Activated T-cell treated with anti-CD3 and anti-CD28 coated beads, Interleukin-2, amount 50 U/mL, for 4 hours (primary cell): ENCODE data around the gene TUBGCP3. TPM values are rescaled to one million over a fixed set of nuclear protein-coding genes. Genes with fewer than 3 reads are reported as not detected.

Experiments
- ATAC-seq, 2 donors: fragments of 200-7000 bp; cut with Tn5 transposase; one replicate each; pipeline ENCODE4 v1.10.0; 2021
- DNase-seq: peaks from one replicate; pipeline ENCODE4 v3.0.0-alpha.2; 2020
- H3K27me3 Mint-ChIP-seq: one replicate; pipeline ENCODE4 v1.8.0; 2021; ENCODE audit warnings: low read depth, mixed read lengths
- H3K36me3 Mint-ChIP-seq: one replicate; pipeline ENCODE4 v1.8.0; 2022; ENCODE audit warnings: mixed read lengths; ENCODE audit not compliant: insufficient read depth
- H3K4me1 Mint-ChIP-seq: one replicate; pipeline ENCODE4 v1.8.0; 2021; ENCODE audit warnings: low read depth, mixed read lengths
- H3K4me3 Mint-ChIP-seq: one replicate; pipeline ENCODE4 v1.8.0; 2021; ENCODE audit warnings: mild to moderate bottlenecking, moderate library complexity, mixed read lengths
- H3K9me3 Mint-ChIP-seq: one replicate; pipeline ENCODE4 v1.8.0; 2021; ENCODE audit warnings: mixed read lengths
- total RNA-seq, 3 donors: library from RNA; stranded (reverse); gene quantifications; one replicate each; pipeline ENCODE4 v1.2.1, GENCODE V29; 2021

Gene TUBGCP3
- total RNA-seq, 3 donors from 2014 or later = 51.8 to 54.6 (median 52.5) TPM

GRCh38 chr13:112623051-112623711, 35.2 kb upstream of the TUBGCP3 start:
- no peaks in the 10 kb centered on the region for H3K4me1 Mint-ChIP-seq
- no peaks in the 10 kb centered on the region for H3K9me3 Mint-ChIP-seq
- H3K4me3 Mint-ChIP-seq = no peak overlapping the region

GRCh38 chr13:112622375-112622774, 34.4 kb upstream of the TUBGCP3 start:
- H3K36me3 Mint-ChIP-seq = no peaks in the 10 kb centered on the region
- ATAC-seq = no peak
- no peak overlapping the region for H3K4me3 Mint-ChIP-seq
- H3K9me3 Mint-ChIP-seq = no peaks in the 10 kb centered on the region
- H3K4me1 Mint-ChIP-seq = no peaks in the 10 kb centered on the region
- H3K27me3 Mint-ChIP-seq = peaks cover 18% of the 10 kb centered on the region
- no peak for DNase-seq

More at GRCh38 chr13:112623051-112623711, 35.2 kb upstream of the TUBGCP3 start:
- DNase-seq (no peak), ATAC-seq (no peak)
- peaks cover 18% of the 10 kb centered on the region for H3K27me3 Mint-ChIP-seq
- H3K36me3 Mint-ChIP-seq = no peaks in the 10 kb centered on the region

DNA sequence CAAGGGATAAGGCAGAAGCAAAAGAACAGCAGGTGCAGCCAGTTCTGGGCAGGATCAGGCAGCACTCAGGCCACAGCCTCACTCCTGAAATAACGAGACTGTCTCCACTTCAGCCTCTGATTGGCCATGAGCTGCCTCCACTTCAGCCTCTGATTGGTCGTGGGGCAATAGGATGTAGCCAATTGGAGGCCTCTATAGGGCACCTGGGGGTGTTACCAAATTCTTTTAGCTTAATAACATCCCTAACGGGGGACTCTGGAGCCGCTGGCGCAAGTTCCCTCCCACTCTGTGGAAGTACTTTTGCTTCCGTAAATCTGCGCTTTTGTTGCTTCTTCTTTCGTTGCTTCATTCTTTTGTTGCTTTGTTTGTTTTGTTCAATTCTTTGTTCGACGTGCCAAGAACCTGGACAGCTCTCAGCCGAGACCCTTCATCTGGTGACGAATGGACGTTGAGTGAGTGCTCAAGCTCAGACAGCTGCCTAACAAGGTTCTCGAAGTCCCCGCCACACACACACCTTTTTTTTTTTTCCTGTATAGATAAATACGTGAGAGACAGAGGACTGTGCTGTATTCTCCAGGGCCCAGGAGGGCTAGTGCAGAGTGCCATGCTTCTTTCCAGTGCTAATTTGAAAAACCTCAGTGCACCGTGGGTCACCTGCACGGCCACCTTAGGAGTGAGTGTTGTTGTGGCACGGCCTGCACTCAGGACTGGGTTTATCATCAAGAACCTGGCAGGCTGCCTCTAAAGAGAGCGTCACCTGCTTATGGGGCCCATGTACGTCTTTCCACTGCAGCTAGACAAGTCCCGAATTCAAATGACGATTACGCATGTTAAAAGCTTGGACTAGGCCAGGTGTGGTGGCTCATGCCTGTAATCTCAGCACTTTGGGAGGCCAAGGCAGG, 32.0 kb upstream of the TUBGCP3 start:
- ATAC-seq (peak in 1 of 2 donors; percentile 66), DNase-seq (no peak)
- no peak overlapping the region for H3K4me3 Mint-ChIP-seq
- H3K4me1 Mint-ChIP-seq = no peaks in the 10 kb centered on the region
- H3K36me3 Mint-ChIP-seq = no peaks in the 10 kb centered on the region
- peaks cover 21% of the 10 kb centered on the region for H3K27me3 Mint-ChIP-seq
- no peaks in the 10 kb centered on the region for H3K9me3 Mint-ChIP-seq

DNA sequence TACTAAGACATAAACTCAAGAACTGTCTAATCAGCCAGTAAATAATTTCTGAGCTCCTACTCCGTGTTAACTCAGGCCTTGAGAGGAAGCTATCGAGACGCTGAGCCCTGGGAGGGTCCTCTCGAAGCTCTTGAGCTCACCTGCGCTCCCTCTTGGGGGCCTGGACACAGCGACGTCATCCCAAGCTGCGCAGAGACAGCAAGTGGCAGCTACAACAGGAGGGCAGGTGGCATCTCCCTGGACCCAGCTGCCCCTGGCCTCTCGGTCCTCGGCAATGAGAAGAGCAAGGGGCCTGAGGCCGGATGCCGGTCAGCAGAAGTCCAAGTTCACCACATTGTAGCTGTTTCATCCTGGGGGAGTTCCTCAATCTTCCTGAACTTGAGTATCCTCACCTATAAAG, 30.5 kb upstream of the TUBGCP3 start:
- Mint-ChIP-seq H3K4me1 (no peaks in the 10 kb centered on the region), H3K9me3 (no peaks in the 10 kb centered on the region), H3K4me3 (no peak overlapping the region), H3K36me3 (no peaks in the 10 kb centered on the region), H3K27me3 (peaks cover 22% of the 10 kb centered on the region)
- ATAC-seq = no peak
- no peak for DNase-seq

DNA sequence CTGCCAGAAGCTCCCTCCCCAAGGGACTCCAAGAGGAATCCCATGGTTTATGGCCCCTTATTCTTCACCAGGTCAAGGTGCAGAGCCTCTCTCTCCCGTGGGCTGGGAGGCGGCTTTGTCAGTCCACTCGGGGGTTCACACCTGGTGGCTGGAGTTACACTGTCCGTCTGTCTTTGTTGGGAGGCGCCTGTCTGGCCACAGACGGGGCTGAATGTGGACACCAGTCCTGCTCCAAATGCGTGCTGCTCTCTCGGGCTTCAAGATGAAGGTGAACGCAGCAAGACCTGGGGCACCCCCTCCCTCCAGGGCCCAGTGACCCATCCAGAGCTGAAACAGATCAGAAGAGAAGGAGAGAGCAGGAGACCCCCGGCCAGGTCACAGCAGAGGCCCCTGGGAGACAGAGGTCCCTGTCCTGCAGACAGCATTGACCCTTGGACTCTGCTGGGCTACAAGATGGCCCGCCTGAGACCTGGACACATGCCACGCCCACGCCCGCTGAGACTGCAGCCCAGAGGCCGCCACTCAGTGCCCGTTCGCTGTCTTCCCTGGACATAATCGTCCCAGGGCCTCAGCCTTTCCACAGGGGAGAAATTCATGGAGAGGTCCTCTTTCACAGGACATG, 29.9 kb upstream of the TUBGCP3 start:
- H3K36me3 Mint-ChIP-seq = no peaks in the 10 kb centered on the region
- DNase-seq = no peak
- no peaks in the 10 kb centered on the region for H3K9me3 Mint-ChIP-seq
- no peak overlapping the region for H3K4me3 Mint-ChIP-seq
- no peaks in the 10 kb centered on the region for H3K4me1 Mint-ChIP-seq
- peaks cover 21% of the 10 kb centered on the region for H3K27me3 Mint-ChIP-seq
- no peak for ATAC-seq

DNA sequence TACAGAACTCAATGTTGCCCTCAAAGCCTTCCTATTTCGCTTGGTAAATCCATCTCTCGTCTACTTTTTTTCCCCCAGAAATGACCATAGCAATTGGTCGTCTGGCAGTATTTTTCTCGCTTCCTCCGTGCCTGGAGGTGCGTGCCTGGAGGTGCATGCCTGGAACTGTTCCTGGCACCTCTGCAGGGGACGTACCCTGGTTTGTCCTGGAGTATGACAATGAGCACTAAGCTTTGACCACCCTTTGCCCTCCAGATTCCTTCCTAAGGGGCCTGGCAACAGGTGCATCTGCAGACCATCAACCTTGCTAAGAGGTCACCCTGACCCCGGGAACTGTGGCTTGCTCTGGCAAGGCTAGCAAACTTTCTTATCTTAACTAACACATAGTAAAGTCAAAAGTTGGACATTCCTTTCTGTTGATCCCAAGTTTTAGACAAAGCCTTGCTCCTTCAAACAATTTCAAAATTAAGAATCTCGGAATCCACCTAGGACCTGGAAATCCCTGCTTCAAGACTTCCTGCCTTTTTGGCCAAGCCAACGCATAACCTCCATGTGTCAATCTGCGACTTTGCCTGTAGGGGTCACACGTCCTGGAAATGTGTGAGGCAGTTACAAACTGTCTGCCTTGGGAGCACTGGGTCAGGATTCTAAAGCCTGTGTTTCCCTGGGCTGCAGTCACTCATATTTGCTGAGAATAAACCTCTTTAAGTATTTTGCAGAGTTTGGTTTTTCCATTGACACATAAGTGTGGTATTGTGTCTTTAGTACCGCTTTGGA, 28.8 kb upstream of the TUBGCP3 start:
- Mint-ChIP-seq H3K4me3 (no peak overlapping the region), H3K4me1 (no peaks in the 10 kb centered on the region), H3K9me3 (no peaks in the 10 kb centered on the region), H3K36me3 (no peaks in the 10 kb centered on the region), H3K27me3 (peaks cover 24% of the 10 kb centered on the region)
- ATAC-seq (peak; percentile 59 to 62), DNase-seq (no peak)

GRCh38 chr13:112615391-112615790, 27.4 kb upstream of the TUBGCP3 start:
- ATAC-seq = no peak
- Mint-ChIP-seq H3K36me3 (no peaks in the 10 kb centered on the region), H3K4me3 (no peak overlapping the region), H3K27me3 (peaks cover 27% of the 10 kb centered on the region), H3K4me1 (no peaks in the 10 kb centered on the region), H3K9me3 (no peaks in the 10 kb centered on the region)
- DNase-seq = no peak

GRCh38 chr13:112614835-112615234, 26.9 kb upstream of the TUBGCP3 start:
- H3K9me3 Mint-ChIP-seq = no peaks in the 10 kb centered on the region
- peaks cover 31% of the 10 kb centered on the region for H3K27me3 Mint-ChIP-seq
- no peak overlapping the region for H3K4me3 Mint-ChIP-seq
- no peaks in the 10 kb centered on the region for H3K36me3 Mint-ChIP-seq
- ATAC-seq = no peak
- no peaks in the 10 kb centered on the region for H3K4me1 Mint-ChIP-seq
- DNase-seq = no peak

DNA sequence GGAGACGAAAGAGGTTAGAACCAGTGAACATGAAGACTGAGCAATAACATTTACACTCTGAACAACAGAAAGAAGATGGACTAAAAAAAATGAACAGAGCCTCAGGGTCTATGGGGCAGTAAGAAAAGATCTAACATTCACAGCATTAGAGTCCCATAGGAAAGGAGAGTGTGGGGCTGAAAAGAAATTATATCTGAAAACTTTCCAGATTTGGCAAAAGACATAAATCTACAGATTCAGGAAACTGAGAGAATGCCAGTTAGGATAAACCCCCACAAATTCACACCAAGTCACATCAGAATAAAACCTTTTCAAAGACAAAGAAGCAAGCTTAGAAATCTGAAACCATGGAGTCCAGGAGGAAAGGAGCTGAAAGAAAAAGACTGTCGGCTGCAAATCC, 20.3 kb upstream of the TUBGCP3 start:
- H3K9me3 Mint-ChIP-seq = no peaks in the 10 kb centered on the region
- peaks cover 4% of the 10 kb centered on the region for H3K4me1 Mint-ChIP-seq
- DNase-seq (no peak), ATAC-seq (no peak)
- H3K27me3 Mint-ChIP-seq = peaks cover 23% of the 10 kb centered on the region
- no peak overlapping the region for H3K4me3 Mint-ChIP-seq
- no peaks in the 10 kb centered on the region for H3K36me3 Mint-ChIP-seq

DNA sequence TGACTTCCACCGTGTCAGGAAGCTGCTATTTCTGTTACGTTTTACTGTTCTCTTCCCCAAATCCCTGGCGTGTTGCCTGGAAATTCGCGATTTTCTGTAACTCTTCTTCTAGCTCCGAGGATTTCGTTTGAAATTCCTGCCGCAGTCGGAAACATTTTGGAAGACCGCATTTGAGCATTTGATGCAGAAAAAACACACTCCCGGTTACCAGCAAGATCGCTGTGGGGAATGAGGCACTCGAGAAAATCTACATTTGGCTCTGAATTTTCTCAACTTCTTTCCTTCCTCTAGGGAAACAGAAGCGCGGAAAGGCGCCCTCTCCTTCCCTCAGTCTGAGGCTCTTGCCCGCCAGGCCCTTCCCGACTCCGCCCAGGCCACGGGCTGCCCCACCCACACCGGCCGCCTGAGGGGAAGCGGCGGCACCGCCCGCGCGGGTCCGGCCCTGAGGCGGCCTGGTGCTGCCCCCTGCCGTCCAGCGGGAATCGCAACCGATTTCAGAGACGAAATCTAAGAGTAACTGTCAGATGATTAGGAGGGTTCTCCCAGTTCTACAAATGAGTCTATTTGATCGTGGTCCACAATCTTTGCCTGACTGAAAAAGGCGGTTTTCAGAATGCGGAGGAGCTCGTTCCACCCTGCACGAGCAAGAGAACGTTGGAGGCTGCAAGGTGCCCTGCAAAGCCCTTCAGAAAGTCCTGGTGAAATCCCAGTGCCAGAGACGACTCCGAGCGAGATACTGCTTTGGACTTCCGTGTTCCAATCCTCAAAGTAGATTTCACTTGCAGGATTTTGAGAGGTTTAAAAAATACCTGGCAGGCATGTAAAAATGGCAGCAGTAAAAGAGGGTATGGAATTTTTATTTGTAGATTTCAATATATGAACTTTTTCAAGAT, 18.4 kb upstream of the TUBGCP3 start:
- Mint-ChIP-seq H3K9me3 (no peaks in the 10 kb centered on the region), H3K4me3 (peak overlapping the region; percentile 85), H3K27me3 (peaks cover 17% of the 10 kb centered on the region), H3K4me1 (peaks cover 4% of the 10 kb centered on the region), H3K36me3 (no peaks in the 10 kb centered on the region)
- peak; percentile 100 for ATAC-seq
- DNase-seq = peak; percentile 86

- Mint-ChIP-seq H3K9me3 (no peaks in the 10 kb centered on the region), H3K27me3 (peaks cover 15% of the 10 kb centered on the region), H3K4me1 (peaks cover 4% of the 10 kb centered on the region), H3K36me3 (no peaks in the 10 kb centered on the region), H3K4me3 (peak overlapping the region; percentile 85)
- DNase-seq (no peak), ATAC-seq (no peak)
Measured at GRCh38 chr13:112605531-112605990, 17.6 kb upstream of the TUBGCP3 start.

DNA sequence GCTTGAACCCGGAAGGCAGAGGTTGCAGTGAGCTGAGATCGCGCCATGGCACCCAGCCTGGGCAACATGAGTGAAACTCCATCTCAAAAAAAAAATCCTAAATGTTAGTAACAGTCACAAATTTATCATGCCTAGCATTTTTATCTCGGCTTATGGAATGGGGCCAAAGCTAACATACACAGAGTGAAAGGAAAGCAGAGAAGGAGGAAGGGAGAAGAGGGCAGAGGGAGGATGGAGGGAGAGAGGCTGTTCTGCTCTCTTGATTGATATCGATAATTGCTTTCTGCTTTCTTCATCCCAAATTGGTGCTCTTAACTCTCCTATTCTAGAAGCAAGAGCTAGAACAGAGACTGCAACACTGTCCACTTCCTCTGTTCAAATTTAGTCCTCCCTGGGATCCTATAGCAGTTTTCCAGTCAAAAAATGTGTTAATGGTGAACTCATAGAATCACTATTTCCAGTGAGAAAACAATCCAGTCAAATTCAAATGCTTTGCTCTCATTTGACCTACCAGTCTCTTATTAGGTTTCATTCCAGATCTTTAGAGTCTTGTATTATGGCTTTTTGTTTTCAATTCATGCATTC, 15.8 kb upstream of the TUBGCP3 start:
- Mint-ChIP-seq H3K36me3 (no peaks in the 10 kb centered on the region), H3K4me1 (peaks cover 4% of the 10 kb centered on the region), H3K9me3 (no peaks in the 10 kb centered on the region), H3K4me3 (no peak overlapping the region), H3K27me3 (peaks cover 11% of the 10 kb centered on the region)
- ATAC-seq (no peak), DNase-seq (no peak)

GRCh38 chr13:112602189-112602588, 14.2 kb upstream of the TUBGCP3 start:
- no peak overlapping the region for H3K4me3 Mint-ChIP-seq
- peaks cover 4% of the 10 kb centered on the region for H3K4me1 Mint-ChIP-seq
- no peaks in the 10 kb centered on the region for H3K36me3 Mint-ChIP-seq
- DNase-seq = no peak
- peaks cover 7% of the 10 kb centered on the region for H3K27me3 Mint-ChIP-seq
- ATAC-seq = no peak
- H3K9me3 Mint-ChIP-seq = no peaks in the 10 kb centered on the region
